ENCODE data around the gene TENT5C.

The TENT5C gene

GRCh38 chr1:117652421-117652820, 46.6 kb downstream of the TENT5C start:
- TF ChIP-seq SUZ12 (IDR thresholded peaks at IDR 0.05; ENCODE audit: extremely low read depth, insufficient read depth, insufficient read length) (no peak), ZNF274 (IDR thresholded peaks at IDR 0.05; ENCODE audit: low read depth, low read length) (no peak), YY1 (IDR thresholded peaks at IDR 0.05; ENCODE audit: insufficient read depth, insufficient read length) (no peak)
- Histone ChIP-seq H3K4me1 (ENCODE audit: insufficient read depth, insufficient read length) (peaks cover 15% of the 10 kb centered on the region), H3K9ac (ENCODE audit: insufficient read length, low read depth) (no peak overlapping the region), H3K27me3 (ENCODE audit: insufficient read depth, insufficient read length) (no peaks in the 10 kb centered on the region), H3K4me3 (ENCODE audit: insufficient read length, low read depth) (no peak overlapping the region), H3K36me3 (ENCODE audit: insufficient read depth, insufficient read length, low read length) (no peaks in the 10 kb centered on the region), H3K9me3 (ENCODE audit: insufficient read depth, low read length) (no peaks in the 10 kb centered on the region)
- no peak for DNase-seq (ENCODE audit: low read depth, low spot score)

- Histone ChIP-seq H3K4me3 (ENCODE audit: insufficient read length, low read depth) (no peak overlapping the region), H3K9ac (ENCODE audit: insufficient read length, low read depth) (no peak overlapping the region), H3K4me1 (ENCODE audit: insufficient read depth, insufficient read length) (peaks cover 16% of the 10 kb centered on the region), H3K36me3 (ENCODE audit: insufficient read depth, insufficient read length, low read length) (no peaks in the 10 kb centered on the region), H3K27me3 (ENCODE audit: insufficient read depth, insufficient read length) (no peaks in the 10 kb centered on the region), H3K9me3 (ENCODE audit: insufficient read depth, low read length) (no peaks in the 10 kb centered on the region)
- no peak for TF ChIP-seq YY1 (IDR thresholded peaks at IDR 0.05; ENCODE audit: insufficient read depth, insufficient read length)
- no peak for TF ChIP-seq SUZ12 (IDR thresholded peaks at IDR 0.05; ENCODE audit: extremely low read depth, insufficient read depth, insufficient read length)
- no peak for TF ChIP-seq ZNF274 (IDR thresholded peaks at IDR 0.05; ENCODE audit: low read depth, low read length)
- no peak for DNase-seq (ENCODE audit: low read depth, low spot score)
Measured at GRCh38 chr1:117653195-117653594, 47.3 kb downstream of the TENT5C start.

- no peak for DNase-seq (ENCODE audit: low read depth, low spot score)
- Histone ChIP-seq H3K4me3 (ENCODE audit: insufficient read length, low read depth) (no peak overlapping the region), H3K9ac (ENCODE audit: insufficient read length, low read depth) (no peak overlapping the region), H3K27me3 (ENCODE audit: insufficient read depth, insufficient read length) (no peaks in the 10 kb centered on the region), H3K36me3 (ENCODE audit: insufficient read depth, insufficient read length, low read length) (no peaks in the 10 kb centered on the region), H3K4me1 (ENCODE audit: insufficient read depth, insufficient read length) (peaks cover 17% of the 10 kb centered on the region), H3K9me3 (ENCODE audit: insufficient read depth, low read length) (no peaks in the 10 kb centered on the region)
- TF ChIP-seq SUZ12 (IDR thresholded peaks at IDR 0.05; ENCODE audit: extremely low read depth, insufficient read depth, insufficient read length) (no peak), YY1 (IDR thresholded peaks at IDR 0.05; ENCODE audit: insufficient read depth, insufficient read length) (no peak), ZNF274 (IDR thresholded peaks at IDR 0.05; ENCODE audit: low read depth, low read length) (no peak)
Measured at GRCh38 chr1:117653732-117654492, 48.1 kb downstream of the TENT5C start.

GRCh38 chr1:117654493-117655219, 48.8 kb downstream of the TENT5C start:
- Histone ChIP-seq H3K36me3 (ENCODE audit: insufficient read depth, insufficient read length, low read length) (no peaks in the 10 kb centered on the region), H3K4me1 (ENCODE audit: insufficient read depth, insufficient read length) (peaks cover 17% of the 10 kb centered on the region), H3K9ac (ENCODE audit: insufficient read length, low read depth) (no peak overlapping the region), H3K27me3 (ENCODE audit: insufficient read depth, insufficient read length) (no peaks in the 10 kb centered on the region), H3K4me3 (ENCODE audit: insufficient read length, low read depth) (no peak overlapping the region), H3K9me3 (ENCODE audit: insufficient read depth, low read length) (no peaks in the 10 kb centered on the region)
- DNase-seq (ENCODE audit: low read depth, low spot score): no peak
- no peak for TF ChIP-seq ZNF274 (IDR thresholded peaks at IDR 0.05; ENCODE audit: low read depth, low read length)
- no peak for TF ChIP-seq SUZ12 (IDR thresholded peaks at IDR 0.05; ENCODE audit: extremely low read depth, insufficient read depth, insufficient read length)

- no peak overlapping the region for H3K9ac ChIP-seq (ENCODE audit: insufficient read length, low read depth)
- no peak for TF ChIP-seq YY1 (IDR thresholded peaks at IDR 0.05; ENCODE audit: insufficient read depth, insufficient read length)
- no peak for TF ChIP-seq SUZ12 (IDR thresholded peaks at IDR 0.05; ENCODE audit: extremely low read depth, insufficient read depth, insufficient read length)
- TF ChIP-seq ZNF274 (IDR thresholded peaks at IDR 0.05; ENCODE audit: low read depth, low read length): no peak
- no peak overlapping the region for H3K4me3 ChIP-seq (ENCODE audit: insufficient read length, low read depth)
- H3K9me3 ChIP-seq (ENCODE audit: insufficient read depth, low read length): no peaks in the 10 kb centered on the region
- H3K4me1 ChIP-seq (ENCODE audit: insufficient read depth, insufficient read length): peaks cover 17% of the 10 kb centered on the region
- no peaks in the 10 kb centered on the region for H3K36me3 ChIP-seq (ENCODE audit: insufficient read depth, insufficient read length, low read length)
- no peaks in the 10 kb centered on the region for H3K27me3 ChIP-seq (ENCODE audit: insufficient read depth, insufficient read length)
- no peak for DNase-seq (ENCODE audit: low read depth, low spot score)
Measured at GRCh38 chr1:117655220-117655577, 49.4 kb downstream of the TENT5C start.

GRCh38 chr1:117656202-117656641, 50.4 kb downstream of the TENT5C start:
- no peak for DNase-seq (ENCODE audit: low read depth, low spot score)
- peaks cover under 1% of the 10 kb centered on the region; the same call in 1 of the 2 replicates for H3K9me3 ChIP-seq (ENCODE audit: insufficient read depth, low read length)
- H3K36me3 ChIP-seq (ENCODE audit: insufficient read depth, insufficient read length, low read length): no peaks in the 10 kb centered on the region
- H3K27me3 ChIP-seq (ENCODE audit: insufficient read depth, insufficient read length): no peaks in the 10 kb centered on the region
- no peak overlapping the region for H3K4me3 ChIP-seq (ENCODE audit: insufficient read length, low read depth)
- peaks cover 18% of the 10 kb centered on the region for H3K4me1 ChIP-seq (ENCODE audit: insufficient read depth, insufficient read length)
- TF ChIP-seq ZNF274 (IDR thresholded peaks at IDR 0.05; ENCODE audit: low read depth, low read length): no peak
- TF ChIP-seq YY1 (IDR thresholded peaks at IDR 0.05; ENCODE audit: insufficient read depth, insufficient read length): no peak
- no peak for TF ChIP-seq SUZ12 (IDR thresholded peaks at IDR 0.05; ENCODE audit: extremely low read depth, insufficient read depth, insufficient read length)
- H3K9ac ChIP-seq (ENCODE audit: insufficient read length, low read depth): no peak overlapping the region

- Histone ChIP-seq H3K36me3 (ENCODE audit: insufficient read depth, insufficient read length, low read length) (no peaks in the 10 kb centered on the region), H3K9ac (ENCODE audit: insufficient read length, low read depth) (no peak overlapping the region), H3K9me3 (ENCODE audit: insufficient read depth, low read length) (peaks cover 9% of the 10 kb centered on the region; the same call in 1 of the 2 replicates), H3K4me1 (ENCODE audit: insufficient read depth, insufficient read length) (peaks cover 20% of the 10 kb centered on the region), H3K27me3 (ENCODE audit: insufficient read depth, insufficient read length) (no peaks in the 10 kb centered on the region), H3K4me3 (ENCODE audit: insufficient read length, low read depth) (no peak overlapping the region)
- TF ChIP-seq ZNF274 (IDR thresholded peaks at IDR 0.05; ENCODE audit: low read depth, low read length) (no peak), SUZ12 (IDR thresholded peaks at IDR 0.05; ENCODE audit: extremely low read depth, insufficient read depth, insufficient read length) (no peak), YY1 (IDR thresholded peaks at IDR 0.05; ENCODE audit: insufficient read depth, insufficient read length) (no peak)
- peak; percentile 63 for DNase-seq (ENCODE audit: low read depth, low spot score)
Measured at GRCh38 chr1:117657031-117657430, 51.2 kb downstream of the TENT5C start.

Measured in NT2/D1 (cell line).